Tibial artery (tissue), 4 donors: ENCODE results near the gene ASIC2.
A peak's percentile ranks its signal among the peaks of the same experiment; 100 is the strongest.

ENCODE experiments used
- DNase-seq, 2 donors: peaks; one replicate each; pipeline ENCODE4 v3.0.0-alpha.2; 2019
- H3K27ac ChIP-seq, 2 donors: fragments of 200-600 bp; sonication (generic) in 1 of 2; 1 replicate in 1 of 2; 2 replicates in 1 of 2; pipeline ENCODE4 v1.5.1; 2018 to 2019; ENCODE audit warnings: mild to moderate bottlenecking in 1 of 2
- H3K27me3 ChIP-seq, 2 donors: fragments of 200-600 bp; sonication (generic) in 1 of 2; one replicate each; pipeline versions ENCODE4 v1.5.1 to v1.6.0; 2016 to 2019
- H3K36me3 ChIP-seq, 3 donors: fragments of 200-600 bp; sonication (generic) in 2 of 3; one replicate each; pipeline ENCODE4 v1.5.1; 2016 to 2019; ENCODE audit warnings: mild to moderate bottlenecking in 2 of 3
- H3K4me1 ChIP-seq, 4 donors: fragments of 200-600 bp; sonication (generic) in 2 of 4; 1 replicate in 3 of 4; 2 replicates in 1 of 4; pipeline ENCODE4 v1.5.1; 2016 to 2019
- H3K4me3 ChIP-seq, 2 donors: fragments of 200-600 bp; sonication (generic) in 1 of 2; 1 replicate in 1 of 2; 2 replicates in 1 of 2; pipeline ENCODE4 v1.5.1; 2018 to 2019; ENCODE audit warnings: mild to moderate bottlenecking in 2 of 2
- H3K9me3 ChIP-seq, 3 donors: fragments of 200-600 bp; sonication (generic) in 1 of 3; one replicate each; pipeline ENCODE4 v1.5.1; 2016 to 2019
- intact Hi-C: fragments of 100-400 bp; cut with DNase I; formaldehyde crosslinking; loops from one replicate; pipeline ENCODE4 v1.15.0; 2023; ENCODE audit warnings: low total_unique reads
- TF ChIP-seq, protein P1 (sequence below), 2 experiments: fragments of 200-600 bp in 1 of 2; fragments of 450-650 bp in 1 of 2; IDR thresholded peaks; one replicate each; pipeline ENCODE4 v1.5.1; 2017 to 2019; ENCODE audit warnings: antibody characterized with exemption in 2 of 2, mild to moderate bottlenecking in 1 of 2, moderate library complexity in 1 of 2

Gene ASIC2

DNA sequence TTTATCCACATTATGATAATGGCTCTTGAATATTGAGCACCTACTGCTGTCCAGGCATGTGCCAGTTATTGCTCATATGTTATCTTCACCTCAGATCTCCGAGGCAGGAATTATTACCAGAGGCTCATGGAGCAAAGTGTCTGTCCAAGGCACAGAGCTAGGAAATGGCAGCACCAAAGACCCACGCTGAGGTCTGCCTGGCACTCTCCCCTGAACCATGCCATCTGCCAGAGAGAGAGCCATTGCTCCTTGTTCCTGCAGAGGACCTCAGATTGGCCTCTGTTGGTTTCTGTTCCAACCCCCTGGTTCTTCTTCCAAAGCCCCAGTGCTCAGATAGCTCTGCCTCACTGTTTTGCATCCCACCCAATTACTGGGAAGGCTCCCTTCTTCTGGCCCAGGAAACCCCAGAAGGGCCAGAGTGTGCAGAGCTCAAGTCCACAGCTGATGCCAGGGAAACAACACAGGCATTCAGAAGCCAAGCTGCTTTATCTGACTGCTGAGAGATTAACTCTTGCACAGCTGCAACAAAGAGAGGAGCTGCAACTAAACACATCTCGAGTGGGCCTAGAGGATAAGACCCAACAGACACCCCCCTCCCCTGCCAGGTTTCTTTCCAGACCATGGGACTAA, 5.9 kb downstream of the ASIC2 start:
- intact Hi-C loops: no loop called here
- no peak for DNase-seq
- Histone ChIP-seq H3K36me3 (no peaks in the 10 kb centered on the region), H3K27me3 (peaks cover 0 to 17% of the 10 kb centered on the region in 2 donors), H3K4me3 (no peak overlapping the region), H3K4me1 (peaks cover 0 to 24% (median 13%) of the 10 kb centered on the region in 4 donors), H3K9me3 (no peaks in the 10 kb centered on the region), H3K27ac (no peak overlapping the region)
- TF ChIP-seq, protein P1, sequence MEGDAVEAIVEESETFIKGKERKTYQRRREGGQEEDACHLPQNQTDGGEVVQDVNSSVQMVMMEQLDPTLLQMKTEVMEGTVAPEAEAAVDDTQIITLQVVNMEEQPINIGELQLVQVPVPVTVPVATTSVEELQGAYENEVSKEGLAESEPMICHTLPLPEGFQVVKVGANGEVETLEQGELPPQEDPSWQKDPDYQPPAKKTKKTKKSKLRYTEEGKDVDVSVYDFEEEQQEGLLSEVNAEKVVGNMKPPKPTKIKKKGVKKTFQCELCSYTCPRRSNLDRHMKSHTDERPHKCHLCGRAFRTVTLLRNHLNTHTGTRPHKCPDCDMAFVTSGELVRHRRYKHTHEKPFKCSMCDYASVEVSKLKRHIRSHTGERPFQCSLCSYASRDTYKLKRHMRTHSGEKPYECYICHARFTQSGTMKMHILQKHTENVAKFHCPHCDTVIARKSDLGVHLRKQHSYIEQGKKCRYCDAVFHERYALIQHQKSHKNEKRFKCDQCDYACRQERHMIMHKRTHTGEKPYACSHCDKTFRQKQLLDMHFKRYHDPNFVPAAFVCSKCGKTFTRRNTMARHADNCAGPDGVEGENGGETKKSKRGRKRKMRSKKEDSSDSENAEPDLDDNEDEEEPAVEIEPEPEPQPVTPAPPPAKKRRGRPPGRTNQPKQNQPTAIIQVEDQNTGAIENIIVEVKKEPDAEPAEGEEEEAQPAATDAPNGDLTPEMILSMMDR (IDR thresholded peaks at IDR 0.05): no peak

- TF ChIP-seq, protein P1 (IDR thresholded peaks at IDR 0.05): no peak
- H3K36me3 ChIP-seq: no peaks in the 10 kb centered on the region
- H3K27me3 ChIP-seq: peaks cover 0 to 6% of the 10 kb centered on the region in 2 donors
- H3K4me1 ChIP-seq: peaks cover 0 to 14% (median 10%) of the 10 kb centered on the region in 4 donors
- H3K4me3 ChIP-seq: no peak overlapping the region
- H3K9me3 ChIP-seq: no peaks in the 10 kb centered on the region
- DNase-seq: no peak
- H3K27ac ChIP-seq: no peak overlapping the region
- intact Hi-C loops: no loop called here
These were observed 7.7 kb downstream of the ASIC2 start for GRCh38 chr17:33285413-33285812.

DNA sequence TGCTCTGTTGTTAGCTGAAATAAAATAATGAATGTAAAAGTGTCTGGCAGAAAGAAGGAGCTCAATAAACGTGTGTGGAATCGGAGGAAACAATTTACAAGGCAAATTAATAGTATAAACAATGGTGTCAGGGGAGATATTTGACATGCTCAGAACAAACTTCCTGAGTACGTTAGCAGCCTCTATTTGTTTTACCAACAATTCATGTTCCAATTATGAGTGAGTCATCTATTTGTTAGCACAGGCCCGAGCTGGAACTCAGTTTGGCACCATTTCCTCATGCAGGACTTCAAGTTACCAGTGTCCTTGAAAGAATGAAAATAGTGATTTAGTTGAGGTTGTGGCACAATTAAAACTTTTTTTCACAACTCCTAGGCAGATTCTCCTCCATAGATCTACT, 9.1 kb downstream of the ASIC2 start:
- Histone ChIP-seq H3K27me3 (peaks cover 0 to under 1% of the 10 kb centered on the region in 2 donors), H3K36me3 (no peaks in the 10 kb centered on the region), H3K27ac (no peak overlapping the region), H3K4me1 (peaks cover 0 to 14% (median 10%) of the 10 kb centered on the region in 4 donors), H3K9me3 (no peaks in the 10 kb centered on the region), H3K4me3 (no peak overlapping the region)
- TF ChIP-seq, protein P1 (IDR thresholded peaks at IDR 0.05): no peak
- intact Hi-C loops: no loop called here
- DNase-seq: peak in 1 of 2 donors; percentile 70

- intact Hi-C loops: no loop called here
- Histone ChIP-seq H3K27ac (no peak overlapping the region), H3K4me1 (peaks cover 0 to 14% (median 10%) of the 10 kb centered on the region in 4 donors), H3K4me3 (no peak overlapping the region), H3K36me3 (no peaks in the 10 kb centered on the region), H3K9me3 (no peaks in the 10 kb centered on the region), H3K27me3 (no peaks in the 10 kb centered on the region)
- DNase-seq: no peak
- TF ChIP-seq, protein P1 (IDR thresholded peaks at IDR 0.05): no peak
These were observed 12.7 kb downstream of the ASIC2 start for GRCh38 chr17:33280162-33280943.

GRCh38 chr17:33277436-33278100, 15.5 kb downstream of the ASIC2 start:
- H3K27ac ChIP-seq: peak overlapping the region; percentile 8 to 26
- H3K36me3 ChIP-seq: no peaks in the 10 kb centered on the region
- DNase-seq: no peak
- H3K4me3 ChIP-seq: no peak overlapping the region
- intact Hi-C loops: no loop called here
- H3K4me1 ChIP-seq: peaks cover 0 to 4% (median 0%) of the 10 kb centered on the region in 4 donors
- TF ChIP-seq, protein P1 (IDR thresholded peaks at IDR 0.05): no peak
- peaks cover 0 to 2% of the 10 kb centered on the region in 2 donors for H3K27me3 ChIP-seq
- H3K9me3 ChIP-seq: no peaks in the 10 kb centered on the region
